SH-SY5Y (cell line): ENCODE data around the gene IGF2R.

Experiments
- GATA2 ChIP-seq: IDR thresholded peaks from 2 replicates; pipeline ENCODE4 v1.6.1; 2011; ENCODE audit warnings: mild to moderate bottlenecking, low read depth, low read length
- GATA3 ChIP-seq: IDR thresholded peaks from 2 replicates; pipeline ENCODE4 v1.6.1; 2011; ENCODE audit warnings: low read depth, mild to moderate bottlenecking, low read length, moderate library complexity

DNA sequence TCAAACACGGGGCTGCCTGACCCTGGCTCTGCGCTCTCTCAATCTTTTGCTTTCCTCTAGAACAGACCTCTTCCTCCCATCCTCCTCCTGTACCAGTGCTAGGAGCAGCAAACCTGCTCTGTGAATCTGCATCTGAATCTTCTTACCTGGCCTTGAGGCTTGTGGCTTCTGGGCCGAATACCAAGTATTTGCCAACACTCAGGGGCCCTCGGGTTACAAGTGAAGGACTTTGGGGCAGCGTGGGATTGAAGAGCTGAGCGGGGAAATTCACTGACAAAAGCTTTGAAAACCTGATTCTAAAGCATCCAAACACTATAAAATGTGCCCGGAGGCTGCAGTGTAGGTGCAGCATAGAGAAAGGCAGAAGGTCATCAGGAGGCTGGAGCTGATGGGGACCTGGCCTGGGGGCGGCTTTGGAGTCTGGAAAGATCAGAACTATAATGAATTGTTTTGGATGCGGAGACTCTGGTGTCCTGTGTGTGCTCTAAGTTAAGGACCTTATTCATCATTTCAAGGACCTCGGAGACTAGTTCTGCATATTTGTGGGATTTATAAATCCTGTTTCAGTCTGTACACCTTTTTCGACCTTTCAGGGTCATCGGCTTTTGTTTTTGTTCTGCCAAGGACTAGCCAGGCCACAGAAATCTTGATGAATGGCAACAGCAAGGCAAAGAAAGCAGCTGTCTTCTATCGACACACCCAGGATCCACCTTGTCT lies 16.4 kb upstream of the IGF2R start:
- no peak for TF ChIP-seq GATA2
- TF ChIP-seq GATA3 = no peak
